Left forelimb (tissue), 1 donor: ENCODE data around the gene RABEPK.
"Not testable (repeated sequence)": the region's sequence is repeated elsewhere in the genome, so short reads cannot be mapped to it uniquely, and the experiment has no call there.

Experiments
- DNase-seq: peaks from one replicate; pipeline ENCODE4 v3.0.0-alpha.2; 2018; ENCODE audit warnings: low spot score

Gene RABEPK, protein sequence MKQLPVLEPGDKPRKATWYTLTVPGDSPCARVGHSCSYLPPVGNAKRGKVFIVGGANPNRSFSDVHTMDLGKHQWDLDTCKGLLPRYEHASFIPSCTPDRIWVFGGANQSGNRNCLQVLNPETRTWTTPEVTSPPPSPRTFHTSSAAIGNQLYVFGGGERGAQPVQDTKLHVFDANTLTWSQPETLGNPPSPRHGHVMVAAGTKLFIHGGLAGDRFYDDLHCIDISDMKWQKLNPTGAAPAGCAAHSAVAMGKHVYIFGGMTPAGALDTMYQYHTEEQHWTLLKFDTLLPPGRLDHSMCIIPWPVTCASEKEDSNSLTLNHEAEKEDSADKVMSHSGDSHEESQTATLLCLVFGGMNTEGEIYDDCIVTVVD

DNA sequence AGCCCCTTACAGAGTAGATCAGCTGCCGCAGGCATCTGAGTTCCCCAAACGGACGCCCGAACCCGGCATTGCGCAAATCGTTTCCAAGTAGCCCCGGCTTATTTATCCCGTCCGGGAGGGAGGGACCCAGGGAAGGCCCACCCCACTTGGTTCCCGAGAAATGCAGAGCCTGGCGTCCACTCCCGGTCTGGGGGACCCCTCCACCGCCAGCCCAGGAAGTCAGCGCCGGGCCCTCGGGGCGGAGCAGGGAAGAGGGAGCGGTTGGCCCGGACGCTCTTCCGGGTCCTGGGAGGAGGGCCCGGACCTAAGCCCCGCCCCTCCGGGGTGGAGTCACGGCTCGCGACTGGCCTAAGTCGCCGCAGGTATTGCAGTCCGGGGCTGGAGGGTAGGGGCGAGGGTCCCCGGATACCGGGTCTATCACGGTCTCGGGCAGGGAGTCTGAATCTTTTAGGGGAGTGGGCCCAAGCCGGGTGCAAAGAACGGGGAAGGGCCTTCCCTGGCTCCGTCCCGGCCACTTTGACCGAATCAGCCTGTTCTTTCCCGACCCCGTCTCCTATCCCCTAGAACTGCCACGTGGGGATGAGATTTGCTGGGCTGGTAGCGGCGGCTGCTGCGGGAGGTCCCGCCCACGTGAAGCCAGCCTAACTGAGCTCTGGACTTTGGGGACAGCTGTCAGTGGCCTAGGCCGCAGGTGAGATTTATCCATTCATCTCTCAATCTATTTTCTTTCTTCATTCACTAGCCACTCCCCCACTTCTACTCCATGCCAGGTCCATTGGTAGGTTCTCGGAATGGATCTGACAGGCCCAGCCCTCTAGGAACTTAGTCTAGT is at the start of gene RABEPK:
TSS of gene RABEPK (plus strand) at position 327 of the 832 bp plus-strand sequence. CDS start 2,472 bp downstream, outside the sequence.
- DNase-seq, result peak; percentile 97

DNA sequence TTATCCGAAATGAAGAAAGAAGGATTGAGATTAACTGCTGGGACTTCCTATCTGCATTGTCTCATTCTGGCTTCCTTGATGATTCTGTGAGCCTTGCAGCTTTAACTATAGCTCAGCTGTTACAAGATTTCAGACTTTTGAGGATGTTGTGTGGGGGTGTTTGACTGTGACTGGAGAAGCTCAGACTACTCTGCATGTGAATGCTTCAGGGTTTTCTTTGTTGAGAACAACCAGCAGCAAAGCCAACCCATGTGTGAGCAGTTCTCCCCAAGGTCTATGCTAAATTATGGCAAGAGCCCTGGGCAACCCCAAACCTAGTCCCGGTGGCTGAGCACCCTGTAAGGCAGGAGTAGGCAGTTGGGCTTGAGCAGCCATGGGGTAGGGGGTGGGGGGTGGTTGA is 48.6 kb upstream of the RABEPK start:
- no peak for DNase-seq

DNA sequence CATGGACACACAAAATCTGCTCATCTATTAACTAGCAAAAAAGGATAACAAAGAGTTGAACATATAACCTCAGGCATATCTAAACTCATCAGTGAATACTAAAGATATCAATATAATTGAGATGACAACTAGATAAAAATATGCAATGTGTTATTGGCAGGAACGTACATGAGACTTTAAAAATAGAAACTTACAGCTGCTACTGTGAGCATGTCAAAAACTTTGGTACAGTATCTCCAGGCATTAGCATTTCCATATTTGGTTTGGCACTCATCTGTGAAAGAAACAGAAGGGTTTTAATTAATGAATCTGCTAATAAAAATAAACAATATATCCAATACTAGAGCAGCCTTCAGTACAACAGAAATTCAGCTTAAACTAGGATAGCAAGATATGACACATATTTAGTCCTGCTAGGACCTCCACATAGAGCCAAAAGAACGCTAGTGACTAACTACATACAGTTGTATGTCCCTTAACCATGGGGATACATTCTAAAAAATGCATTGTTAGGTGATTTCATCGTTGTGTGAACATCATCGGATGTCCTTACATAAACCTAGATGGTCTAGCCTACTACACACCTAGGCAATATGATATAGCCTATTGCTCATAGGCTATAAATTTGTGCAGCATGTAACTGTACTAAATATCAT is 46.5 kb upstream of the RABEPK start:
- no peak for DNase-seq

DNA sequence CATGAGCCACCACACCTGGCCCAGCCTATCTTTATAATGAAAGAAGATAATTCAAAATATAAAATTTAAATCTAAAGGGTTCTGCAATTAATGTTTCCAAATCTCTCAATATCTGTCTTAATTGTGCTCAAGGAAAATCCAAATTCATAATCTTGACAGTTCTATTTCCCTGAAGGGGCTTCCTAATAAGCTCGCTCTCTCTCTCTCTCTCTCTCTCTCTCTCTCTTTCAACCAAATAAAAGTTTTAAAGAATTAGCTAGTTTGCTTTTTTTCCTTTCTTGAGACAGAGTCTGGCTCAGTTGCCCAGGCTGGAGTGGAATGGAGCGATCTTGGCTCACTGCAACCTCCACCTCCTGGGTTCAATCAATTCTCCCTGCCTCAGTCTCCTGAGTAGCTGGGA is 43.8 kb upstream of the RABEPK start:
- DNase-seq, result no peak

DNA sequence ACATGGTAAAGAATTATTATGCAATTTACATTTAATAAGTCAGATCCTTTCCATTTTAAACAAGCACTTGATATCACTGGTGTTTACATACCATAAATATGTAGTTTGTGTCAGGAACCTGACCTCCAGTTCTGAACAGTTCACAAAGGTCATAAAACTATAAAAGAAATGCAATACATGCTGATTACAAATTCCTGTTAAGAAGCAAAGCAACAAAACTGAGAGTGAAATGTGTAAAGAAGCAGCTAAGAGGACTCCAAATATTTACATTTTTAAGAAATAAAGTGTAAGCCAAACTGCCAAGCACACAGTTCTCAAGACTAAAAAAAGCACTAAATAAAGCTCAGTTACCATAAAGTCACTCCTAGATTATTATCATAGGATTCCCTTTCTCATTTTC is 39.6 kb upstream of the RABEPK start:
- no peak for DNase-seq

DNA sequence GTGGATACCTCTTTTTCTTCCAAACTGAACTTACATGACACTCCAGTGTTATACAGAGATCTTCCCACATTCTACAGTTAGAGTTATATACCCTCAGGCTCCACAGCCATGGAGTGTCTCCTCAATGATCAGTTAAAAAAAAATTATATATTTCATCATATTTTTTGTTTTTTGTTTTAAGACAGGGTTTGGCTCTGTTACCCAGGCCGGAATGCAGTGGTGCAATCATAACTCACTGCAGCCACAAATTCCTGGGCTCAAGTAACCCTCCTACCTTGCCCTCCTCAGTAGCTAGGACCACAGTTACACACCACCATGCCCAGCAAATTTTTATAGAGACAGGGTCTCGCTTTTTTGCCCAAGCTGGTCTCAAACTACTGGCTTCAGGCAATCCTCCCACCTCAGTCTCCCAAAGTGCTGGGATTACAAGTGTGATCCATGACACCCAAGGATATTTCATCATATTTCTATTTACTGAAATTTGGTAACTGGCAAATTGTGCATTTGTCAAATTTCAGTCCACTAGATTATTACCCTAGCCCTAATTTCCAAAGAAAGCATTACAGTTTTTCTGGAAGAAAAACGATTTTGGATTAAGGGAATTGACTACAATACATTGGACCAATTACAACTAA is 38.9 kb upstream of the RABEPK start:
- no peak for DNase-seq

DNA sequence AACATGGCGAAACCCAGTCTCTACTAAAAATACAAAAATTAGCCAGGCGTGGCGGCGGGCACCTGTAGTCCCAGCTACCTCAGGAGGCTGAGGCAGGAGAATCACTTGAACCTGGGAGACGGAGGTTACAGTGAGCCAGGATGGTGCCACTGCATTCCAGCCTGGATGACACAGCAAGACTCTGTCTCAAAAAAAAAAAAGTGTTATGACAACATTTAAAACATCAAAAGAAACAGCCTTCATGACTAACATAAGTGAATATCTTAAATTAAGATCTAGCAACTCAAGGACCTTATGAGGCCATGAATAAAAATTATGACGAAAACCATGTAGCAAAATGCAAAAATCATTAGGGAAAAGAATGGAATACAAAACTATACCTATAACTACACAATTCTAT is 37.5 kb upstream of the RABEPK start:
- DNase-seq, result not testable (repeated sequence)

DNA sequence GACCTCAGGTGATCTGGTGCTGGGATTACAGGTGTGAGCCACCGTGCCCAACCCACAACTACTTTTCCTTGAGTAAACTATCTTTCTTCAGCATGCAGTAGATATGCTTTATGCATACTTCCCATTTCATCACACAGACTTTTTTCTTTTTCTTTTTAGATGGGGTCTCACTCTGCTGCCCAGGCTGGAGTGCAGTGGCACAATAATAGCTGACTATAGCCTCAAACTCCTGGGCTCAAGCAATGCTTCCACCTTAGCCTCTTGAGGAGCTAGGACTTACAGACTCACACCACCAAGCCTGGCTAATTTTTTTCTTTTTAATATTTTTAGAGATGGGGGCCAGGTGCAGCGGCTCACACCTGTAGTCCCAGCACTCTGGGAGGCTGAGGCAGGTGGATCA is 33.6 kb upstream of the RABEPK start:
- no peak for DNase-seq

DNA sequence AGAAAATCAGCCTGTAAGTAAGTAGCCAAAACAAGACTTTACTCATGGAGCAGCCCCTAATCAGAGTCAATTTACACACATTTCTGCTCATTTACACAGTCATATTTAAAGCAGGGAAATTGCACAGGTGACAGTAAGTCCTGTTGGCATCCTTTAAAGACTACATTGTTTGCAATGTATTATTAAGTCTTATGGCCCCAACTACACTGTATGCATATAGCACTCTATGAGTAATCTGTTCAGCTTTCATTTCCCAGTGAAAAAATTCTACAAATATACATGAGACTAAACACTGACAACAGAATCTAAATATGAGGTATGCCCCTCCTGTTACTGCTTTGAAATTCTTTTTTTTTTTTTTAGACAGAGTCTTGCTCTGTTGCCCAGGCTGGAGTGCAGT is 30.4 kb upstream of the RABEPK start:
- no peak for DNase-seq

DNA sequence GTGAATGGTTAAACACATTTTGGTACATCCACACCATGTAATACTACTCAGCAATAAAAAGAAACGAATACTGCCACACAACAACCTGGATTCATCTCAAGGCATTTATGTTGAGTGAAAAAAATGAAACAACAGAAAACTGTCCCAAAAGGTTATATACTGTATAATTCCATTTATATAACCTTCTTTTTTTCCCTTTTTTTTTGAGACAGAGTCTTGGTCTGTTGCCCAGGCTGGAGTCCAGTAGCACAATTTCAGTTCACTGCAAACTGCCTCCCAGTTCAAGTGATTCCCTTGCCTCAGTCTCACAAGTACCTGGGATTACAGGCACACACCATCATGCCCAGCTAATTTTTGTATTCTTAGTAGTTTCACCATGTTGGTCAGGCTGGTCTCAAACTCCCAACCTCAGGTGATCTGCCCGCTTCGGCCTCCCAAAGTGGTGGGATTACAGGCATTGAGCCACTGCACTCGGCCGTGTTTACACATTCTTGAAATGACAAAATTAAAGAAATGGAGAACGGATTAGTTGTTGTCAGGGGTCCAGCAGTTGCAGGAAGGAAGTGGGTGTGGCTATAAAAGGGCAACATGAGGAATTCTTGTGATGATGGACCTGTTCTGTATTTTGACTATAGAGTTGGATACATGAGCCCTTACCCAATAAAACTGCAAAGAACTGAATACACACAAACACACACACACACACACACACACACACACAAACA is 28.1 kb upstream of the RABEPK start:
- no peak for DNase-seq

DNA sequence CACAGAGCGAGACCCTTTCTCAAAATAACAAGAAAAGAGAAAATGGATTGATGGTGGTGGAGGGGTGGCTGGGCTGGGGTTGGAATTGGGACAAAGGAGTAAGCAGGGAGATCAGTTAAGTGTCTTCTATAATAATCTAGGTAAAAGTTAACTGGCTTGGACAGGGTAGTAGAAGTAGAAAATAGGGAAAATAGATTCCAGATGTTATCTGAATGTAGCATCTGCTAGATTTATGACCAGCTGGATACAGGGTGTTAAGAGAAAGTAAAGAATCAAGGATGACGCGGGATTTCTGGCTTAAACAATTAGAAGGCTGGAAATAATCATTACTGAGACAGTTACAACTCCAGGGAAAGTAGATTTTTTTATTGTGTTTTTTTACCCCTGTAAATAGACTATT is 23.7 kb upstream of the RABEPK start:
- DNase-seq, result no peak

DNA sequence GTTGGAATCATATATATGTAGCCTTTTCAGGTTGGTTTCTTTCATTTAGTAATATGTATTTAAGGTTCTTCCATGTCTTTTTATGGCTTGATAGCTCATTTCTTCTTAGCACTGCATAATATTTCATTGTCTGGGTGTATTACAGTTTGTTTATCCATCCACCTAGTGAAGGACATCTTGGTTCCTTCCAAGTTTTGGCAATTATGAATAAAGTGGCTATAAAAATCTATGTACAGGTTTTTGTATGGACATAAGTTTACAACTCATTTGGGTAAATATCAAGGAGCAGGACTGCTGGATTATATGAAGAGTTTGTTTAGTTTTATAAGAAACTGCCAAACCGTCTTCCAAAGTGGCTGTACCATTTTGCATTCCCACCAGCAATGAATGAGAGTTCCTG is 22.5 kb upstream of the RABEPK start:
- DNase-seq, result no peak

DNA sequence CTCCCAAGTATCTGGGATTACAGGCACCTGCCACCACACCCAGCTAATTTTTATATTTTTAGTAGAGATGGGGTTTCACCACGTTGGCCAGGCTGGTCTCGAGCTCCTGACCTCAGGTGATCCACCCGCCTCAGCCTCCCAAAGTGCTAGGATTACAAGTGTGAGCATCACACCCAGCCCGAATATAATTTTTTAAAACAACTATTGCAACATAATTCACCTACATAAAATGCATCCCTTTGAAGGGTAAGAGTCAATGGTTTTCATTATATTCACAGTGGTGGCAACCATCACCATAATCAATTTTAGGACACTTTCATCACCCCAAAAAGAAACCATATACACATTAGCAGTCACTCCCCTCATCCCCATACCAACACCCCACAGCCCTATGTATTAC is 20.6 kb upstream of the RABEPK start:
- not testable (repeated sequence) for DNase-seq

DNA sequence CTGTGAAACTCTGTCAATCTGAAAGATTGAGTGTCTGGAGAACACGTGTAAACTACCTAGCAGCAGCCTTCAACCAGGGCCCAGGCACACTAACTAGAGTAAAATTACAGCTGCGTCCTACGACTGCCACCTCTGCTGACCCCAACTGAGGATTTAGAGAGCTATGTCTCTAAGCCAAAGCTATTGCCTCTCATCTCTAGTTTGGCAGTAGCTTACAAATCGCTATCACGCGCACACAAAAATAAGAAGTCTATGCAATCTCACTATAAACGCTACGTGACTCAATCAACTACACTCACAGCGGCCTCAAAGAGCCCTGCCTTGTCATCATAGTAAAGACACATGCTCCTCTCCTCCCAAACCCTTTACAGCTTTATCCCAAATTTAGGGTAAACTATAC is 19.5 kb upstream of the RABEPK start:
- DNase-seq, result no peak

DNA sequence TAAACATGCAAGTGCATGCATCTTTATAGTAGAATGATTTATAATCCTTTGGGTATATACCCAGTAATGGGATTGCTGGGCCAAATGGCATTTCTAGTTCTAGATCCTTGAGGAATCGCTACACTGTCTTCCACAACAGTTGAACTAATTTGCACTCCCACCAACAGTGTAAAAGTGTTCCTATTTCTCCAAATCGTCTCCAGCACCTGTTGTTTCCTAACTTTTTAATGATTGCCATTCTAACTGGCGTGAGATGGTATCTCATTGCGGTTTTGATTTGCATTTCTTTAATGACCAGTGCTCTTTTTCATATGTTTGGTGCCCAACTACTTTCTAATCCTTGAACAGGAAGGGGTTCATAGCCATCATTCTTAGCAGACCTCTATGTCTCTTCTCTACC is 18.6 kb upstream of the RABEPK start:
- not testable (repeated sequence) for DNase-seq

DNA sequence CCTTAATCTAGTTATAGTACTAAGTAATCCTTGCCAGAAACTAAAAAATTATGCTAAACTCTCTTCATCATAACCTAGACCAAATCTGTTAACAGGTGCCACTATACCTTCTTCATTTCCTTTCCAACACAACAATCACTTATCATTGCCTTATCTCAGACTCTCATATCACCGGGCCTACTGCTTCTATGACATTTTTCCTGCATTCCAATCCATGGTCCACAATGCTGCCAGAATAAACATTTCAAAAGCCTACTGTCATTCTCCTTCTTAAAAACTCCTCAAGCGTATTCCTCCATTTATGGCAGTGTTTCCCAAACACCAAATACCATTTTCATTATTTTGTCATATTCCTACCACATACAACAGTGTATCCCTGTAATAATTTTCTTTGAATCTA is 17.3 kb upstream of the RABEPK start:
- no peak for DNase-seq

DNA sequence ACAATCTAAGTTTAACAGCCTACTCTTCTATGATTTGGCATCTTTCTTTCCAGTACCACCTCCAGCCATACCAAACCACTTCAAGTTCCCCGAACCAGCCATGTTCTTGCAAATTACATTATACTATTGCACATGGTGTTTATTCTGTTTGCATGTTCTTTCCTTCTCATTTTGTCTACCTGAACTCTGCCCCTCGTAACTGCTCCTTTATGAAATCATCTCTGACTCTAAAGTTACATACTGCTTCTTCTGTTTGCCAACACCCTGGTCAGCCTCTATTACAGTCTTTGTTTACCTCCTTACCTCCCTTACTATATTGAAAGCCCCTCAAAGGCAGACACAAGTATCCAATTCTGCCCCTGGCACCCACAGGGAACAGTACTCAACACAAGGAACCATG is 16.8 kb upstream of the RABEPK start:
- no peak for DNase-seq

DNA sequence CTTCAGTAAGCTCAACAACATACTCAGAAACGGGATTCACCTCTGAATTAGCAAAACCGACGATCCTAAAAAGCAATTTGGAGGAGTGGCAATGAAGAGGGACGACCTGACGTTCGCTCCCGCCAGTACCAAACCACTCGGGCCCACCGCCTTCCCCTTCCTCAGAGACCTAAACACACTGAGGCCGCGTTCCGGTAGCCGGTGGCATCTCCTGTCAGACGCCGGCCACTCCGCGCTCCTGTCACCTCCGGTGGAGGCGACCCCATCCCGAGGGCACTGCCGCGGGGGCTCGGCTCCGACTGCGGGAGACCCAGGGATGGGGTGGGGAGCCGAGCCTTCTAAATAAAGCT is 11.4 kb upstream of the RABEPK start:
- no peak for DNase-seq

DNA sequence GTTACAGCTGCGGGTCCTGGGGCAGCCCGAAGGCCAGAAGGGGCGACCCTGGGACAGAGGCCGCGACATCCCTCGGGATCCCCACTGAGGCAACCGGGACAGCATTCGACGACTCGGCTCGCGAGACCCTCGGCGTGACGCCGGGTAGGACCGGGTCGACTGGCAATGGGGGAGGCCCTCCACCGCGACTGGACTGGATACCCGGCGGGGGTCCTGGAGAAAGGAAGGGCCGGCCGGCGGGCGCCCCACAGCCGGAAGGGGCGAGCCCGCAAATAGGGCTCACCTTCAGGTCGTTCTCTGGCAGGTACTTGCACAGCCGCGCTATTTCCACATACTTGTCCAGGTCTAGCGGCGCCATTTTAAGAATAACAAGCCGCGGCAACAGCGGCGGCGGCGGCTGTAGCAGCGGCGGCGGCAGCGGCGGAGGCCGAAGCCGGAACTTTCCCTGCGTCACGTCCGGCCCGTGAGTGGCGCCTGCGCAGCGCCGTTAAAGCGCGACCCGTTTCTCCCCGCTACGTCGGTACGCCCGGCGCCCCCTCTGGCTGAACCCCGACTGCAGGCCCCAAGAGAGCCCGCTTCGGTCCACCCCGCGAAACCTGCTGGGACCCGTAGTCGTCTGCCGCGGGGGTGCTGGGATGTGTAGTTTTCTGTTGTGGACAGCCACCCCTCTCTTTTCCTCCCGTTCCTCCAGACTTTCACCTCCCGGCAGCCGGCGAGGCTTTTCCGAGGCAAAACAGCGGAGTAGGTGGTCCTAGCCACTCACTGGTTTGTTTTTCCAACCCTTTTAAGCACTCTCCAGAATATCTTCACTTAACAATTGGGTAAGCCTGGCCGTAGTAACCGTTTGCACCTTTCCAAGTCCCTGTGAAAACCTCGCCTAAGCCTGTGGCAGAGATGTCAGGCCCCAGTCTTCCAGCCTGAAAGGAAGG is 10.7 kb upstream of the RABEPK start, which contains the start of gene PPP6C:
TSS of gene PPP6C (minus strand) at position 443 of the 929 bp plus-strand sequence. CDS start at position 358, 85 bp downstream.
- DNase-seq, result peak; percentile 97

DNA sequence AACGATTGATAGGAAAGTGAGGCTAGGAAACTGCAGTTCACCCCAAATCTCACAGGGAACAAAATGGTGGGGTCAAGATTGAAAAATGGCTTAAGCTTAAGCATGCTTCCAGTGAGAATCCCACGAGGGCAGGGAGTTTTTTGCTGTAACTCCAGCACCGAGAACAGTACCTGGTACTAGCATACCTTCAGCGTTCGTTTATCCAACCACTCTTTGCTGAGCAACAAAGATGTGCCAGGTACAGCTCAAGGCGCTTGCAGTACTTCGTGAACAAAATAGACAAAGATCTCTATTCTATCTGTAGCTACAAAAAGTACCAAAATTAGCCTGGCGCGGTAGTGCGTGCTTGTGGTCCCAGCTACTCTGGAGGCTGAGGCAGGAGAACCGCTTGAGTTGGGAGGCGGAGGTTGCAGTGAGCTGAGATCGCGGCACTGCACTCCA is 10.0 kb upstream of the RABEPK start:
- DNase-seq, result no peak
